SK-N-SH (cell line): ENCODE measurements around the gene RFPL4AL1. TPM values are rescaled to one million over a fixed set of nuclear protein-coding genes. Genes with fewer than 3 reads are reported as not detected.

Source experiments
- CTCF ChIA-PET: fragments of 300-600, 350-600 bp; formaldehyde crosslinking; extraction: SDS; loops from one replicate; lab custom pipeline; 2021; lab: Yijun Ruan, JAX
- POLR2A ChIA-PET: fragments of 350-600 bp; sonication (Branson Sonifier 250); formaldehyde crosslinking; extraction: SDS; loops from one replicate; lab custom pipeline; 2020; ENCODE audit warnings: antibody characterized with exemption, inconsistent platforms; lab: Yijun Ruan, JAX
- DNase-seq: peaks from one replicate; pipeline ENCODE4 v3.0.0; 2012
- H2AFZ ChIP-seq: fragments of 200-600 bp; sonication (generic); 2 replicates; pipeline ENCODE4 v1.8.1; 2016; ENCODE audit warnings: antibody characterized with exemption, mild to moderate bottlenecking, low read depth
- H3F3A ChIP-seq: fragments of 200-600 bp; sonication (generic); replicated peaks from 2 replicates; pipeline ENCODE3; 2016; ENCODE audit warnings: antibody characterized with exemption, mild to moderate bottlenecking; ENCODE audit not compliant: insufficient read depth
- H3K27ac ChIP-seq, 2 experiments: fragments of 200-500 bp in 1 of 2; fragments of 200-600 bp in 1 of 2; sonication (Bioruptor generic) in 1 of 2; sonication (generic), shearing (Covaris generic) in 1 of 2; 2 replicates each; pipeline versions ENCODE4 v1.5.1 to v1.6.1; 2014 to 2016; ENCODE audit warnings: low read depth in 2 of 2, inconsistent platforms in 1 of 2, low read length in 1 of 2, mild to moderate bottlenecking in 1 of 2, mixed read lengths in 1 of 2
- H3K27me3 ChIP-seq: fragments of 200-600 bp; sonication (generic), shearing (Covaris generic); 2 replicates; pipeline ENCODE4 v1.6.1; 2016; ENCODE audit warnings: mixed run types; ENCODE audit not compliant: insufficient read depth
- H3K36me3 ChIP-seq, 2 experiments: fragments of 200-500 bp in 1 of 2; fragments of 200-600 bp in 1 of 2; sonication (Bioruptor generic) in 1 of 2; sonication (generic) in 1 of 2; replicated peaks in 1 of 2; 2 replicates each; pipeline versions ENCODE3 to v1.5.1; 2014 to 2016; ENCODE audit warnings: low read length in 1 of 2, mild to moderate bottlenecking in 1 of 2; ENCODE audit not compliant: insufficient read depth in 2 of 2, control insufficient read depth in 1 of 2
- H3K4me1 ChIP-seq, 2 experiments: fragments of 200-500 bp in 1 of 2; fragments of 200-600 bp in 1 of 2; sonication (Bioruptor generic) in 1 of 2; sonication (generic), shearing (Covaris generic) in 1 of 2; 2 replicates each; pipeline versions ENCODE4 v1.5.1 to v1.6.1; 2014 to 2016; ENCODE audit warnings: low read depth in 1 of 2, low read length in 1 of 2, mixed run types in 1 of 2; ENCODE audit not compliant: insufficient read depth in 2 of 2, control insufficient read depth in 1 of 2
- H3K4me2 ChIP-seq: fragments of 200-600 bp; sonication (generic), shearing (Covaris generic); 2 replicates; pipeline ENCODE4 v1.6.1; 2017; ENCODE audit warnings: mixed run types
- H3K4me3 ChIP-seq, 2 experiments: fragments of 200-500 bp in 1 of 2; fragments of 200-600 bp in 1 of 2; sonication (Bioruptor generic) in 1 of 2; sonication (generic), shearing (Covaris generic) in 1 of 2; 2 replicates each; pipeline versions ENCODE4 v1.5.1 to v1.8.1; 2014 to 2016; ENCODE audit warnings: low read depth in 2 of 2, inconsistent platforms in 1 of 2, low read length in 1 of 2, mild to moderate bottlenecking in 1 of 2, mixed read lengths in 1 of 2, moderate library complexity in 1 of 2
- H3K79me2 ChIP-seq: fragments of 200-600 bp; sonication (generic); 2 replicates; pipeline ENCODE4 v1.8.1; 2017; ENCODE audit warnings: mild to moderate bottlenecking; ENCODE audit not compliant: insufficient read depth
- H3K9ac ChIP-seq: fragments of 200-600 bp; sonication (generic); 2 replicates; pipeline ENCODE4 v1.6.1; 2017; ENCODE audit warnings: mixed run types
- H3K9me2 ChIP-seq: fragments of 200-600 bp; sonication (generic); 2 replicates; pipeline ENCODE4 v1.6.1; 2017; ENCODE audit warnings: mixed run types
- H3K9me3 ChIP-seq: fragments of 200-600 bp; sonication (generic); 2 replicates; pipeline ENCODE4 v1.6.1; 2017; ENCODE audit warnings: mixed run types, mild to moderate bottlenecking, moderate library complexity
- H4K20me1 ChIP-seq: fragments of 200-600 bp; sonication (generic); 2 replicates; pipeline ENCODE4 v1.6.1; 2017; ENCODE audit warnings: mild to moderate bottlenecking, mixed run types; ENCODE audit not compliant: insufficient read depth
- ELF1 ChIP-seq: IDR thresholded peaks from 2 replicates; pipeline ENCODE4 v1.4.0; 2012
- EP300 ChIP-seq, 2 experiments: IDR thresholded peaks; 2 replicates each; pipeline versions ENCODE4 v1.4.0 to v1.6.1; 2012; ENCODE audit warnings: borderline replicate concordance in 1 of 2, low read depth in 1 of 2, low read length in 1 of 2
- EZH2phosphoT487 ChIP-seq: fragments of 200-600 bp; sonication (generic); IDR thresholded peaks from 2 replicates; pipeline ENCODE4 v1.6.1; 2017; ENCODE audit warnings: low read depth, mixed run types, mild to moderate bottlenecking, antibody characterized with exemption, moderate library complexity, borderline replicate concordance
- FOXJ3 ChIP-seq: sonication (generic); formaldehyde crosslinking; IDR thresholded peaks from 2 replicates; pipeline ENCODE4 v1.5.1; 2020; ENCODE audit warnings: mild to moderate bottlenecking, missing genetic modification reagents
- FOXM1 ChIP-seq: IDR thresholded peaks from 2 replicates; pipeline ENCODE4 v1.4.0; 2012; ENCODE audit warnings: low read depth, mild to moderate bottlenecking
- GATA2 ChIP-seq: sonication (generic); formaldehyde crosslinking; IDR thresholded peaks from 2 replicates; pipeline ENCODE4 v1.5.0; 2020; ENCODE audit warnings: mild to moderate bottlenecking, missing genetic modification reagents
- IRF3 ChIP-seq: fragments of 150-350 bp; IDR thresholded peaks from 2 replicates; pipeline ENCODE4 v1.6.1; 2016; ENCODE audit warnings: mild to moderate bottlenecking, low read depth, low read length
- MAX ChIP-seq: IDR thresholded peaks from 2 replicates; pipeline ENCODE4 v1.4.0; 2012; ENCODE audit warnings: low read depth
- MEF2A ChIP-seq: IDR thresholded peaks from 2 replicates; pipeline ENCODE4 v1.4.0; 2012; ENCODE audit warnings: low read depth, borderline replicate concordance
- NFIC ChIP-seq: IDR thresholded peaks from 2 replicates; pipeline ENCODE4 v1.4.0; 2012; ENCODE audit warnings: borderline replicate concordance
- NRF1 ChIP-seq: IDR thresholded peaks from 2 replicates; pipeline ENCODE4 v1.6.1; 2012; ENCODE audit warnings: low read depth, mild to moderate bottlenecking, low read length
- RAD21 ChIP-seq: IDR thresholded peaks from 2 replicates; pipeline ENCODE4 v1.6.1; 2012; ENCODE audit warnings: mild to moderate bottlenecking, low read length
- RCOR1 ChIP-seq: fragments of 150-350 bp; IDR thresholded peaks from 2 replicates; pipeline ENCODE4 v1.6.1; 2017; ENCODE audit warnings: antibody characterized with exemption, low read length
- REST ChIP-seq: IDR thresholded peaks from 2 replicates; pipeline ENCODE4 v1.6.1; 2012; ENCODE audit warnings: mild to moderate bottlenecking, low read depth, low read length, moderate library complexity
- RFX5 ChIP-seq: IDR thresholded peaks from 2 replicates; pipeline ENCODE4 v1.6.1; 2012; ENCODE audit warnings: mild to moderate bottlenecking, improper control_type of control experiment, low read length
- SIN3A ChIP-seq: IDR thresholded peaks from 2 replicates; pipeline ENCODE4 v1.6.1; 2012; ENCODE audit warnings: low read depth, mild to moderate bottlenecking, low read length, moderate library complexity, borderline replicate concordance
- SMC3 ChIP-seq: IDR thresholded peaks from 2 replicates; pipeline ENCODE4 v1.6.1; 2012; ENCODE audit warnings: low read depth, low read length, improper control_type of control experiment
- TCF12 ChIP-seq: IDR thresholded peaks from 2 replicates; pipeline ENCODE4 v1.4.0; 2012
- USF1 ChIP-seq: IDR thresholded peaks from 2 replicates; pipeline ENCODE4 v1.4.0; 2012; ENCODE audit warnings: low read depth, borderline replicate concordance
- YY1 ChIP-seq: IDR thresholded peaks from 2 replicates; pipeline ENCODE4 v1.4.0; 2012; ENCODE audit warnings: low read depth, mild to moderate bottlenecking
- WGBS: methylation state at CpG from one replicate; pipeline ENCODE4 v1.1.6; 2017; ENCODE audit warnings: low lambda C conversion rate; 5-methylcytosine and 5-hydroxymethylcytosine counted together
- polyA plus RNA-seq, 3 experiments: library from polyadenylated mRNA; depleted of rRNA; stranded (reverse); fragments of >200 nt; gene quantifications; 2 replicates each; pipeline ENCODE4 v1.2.3, GENCODE V29; 2012

RFPL4AL1 gene
- polyA plus RNA-seq, 1 of the 3 experiments (the other 2 are of a cell fraction): not detected

- TF ChIP-seq EZH2phosphoT487: no peak
- no peak for TF ChIP-seq ELF1
- TF ChIP-seq RAD21: peak; percentile 49
- TF ChIP-seq RFX5: no peak
These were observed 40.6 kb downstream of the RFPL4AL1 start (continued) for GRCh38 chr19:55809381-55810058.

- H3K4me3 ChIP-seq: no peak overlapping the region
- ChIA-PET CTCF (interaction anchor here (0.7 to 3.0 kb wide), 2 partner anchors 11 to 112 kb away, joined by 3 to 11 read pairs; no protein-coding TSS in a partner anchor), POLR2A (no interaction called here)
- H4K20me1 ChIP-seq: no peaks in the 10 kb centered on the region
- 0% methylated on average over 3 of the region's 3 CpGs for WGBS
- H3K9me2 ChIP-seq: no peaks in the 10 kb centered on the region
- DNase-seq: no peak
- no peak for TF ChIP-seq FOXJ3
- TF ChIP-seq ELF1: no peak
- TF ChIP-seq MAX: no peak
- TF ChIP-seq YY1: no peak
- TF ChIP-seq MEF2A: no peak
- no peak for TF ChIP-seq NFIC
- TF ChIP-seq USF1: no peak
- no peak for TF ChIP-seq FOXM1
- TF ChIP-seq TCF12: no peak
- no peak for TF ChIP-seq RCOR1
- no peak for TF ChIP-seq SMC3
- no peak for TF ChIP-seq IRF3
- TF ChIP-seq EP300 (IDR thresholded peaks at IDR 0.05; ENCODE audit: borderline replicate concordance in 1 of 2, low read depth in 1 of 2, low read length in 1 of 2): no peak
- no peak for TF ChIP-seq SIN3A
- no peak for TF ChIP-seq GATA2 (CRISPR knock-in tag)
- TF ChIP-seq REST: no peak
- TF ChIP-seq NRF1: no peak
- H3F3A ChIP-seq: no peaks in the 10 kb centered on the region
- no peaks in the 10 kb centered on the region; a peak in 1 of 4 replicates for H3K4me1 ChIP-seq
- H3K36me3 ChIP-seq: no peaks in the 10 kb centered on the region
- no peaks in the 10 kb centered on the region for H3K79me2 ChIP-seq
- H3K4me2 ChIP-seq: no peak overlapping the region
- H3K27ac ChIP-seq: no peak overlapping the region
- no peaks in the 10 kb centered on the region for H3K9me3 ChIP-seq
- no peak overlapping the region for H2AFZ ChIP-seq
- H3K9ac ChIP-seq: no peak overlapping the region
- peaks cover 5% of the 10 kb centered on the region; the same call in 1 of the 2 replicates for H3K27me3 ChIP-seq
These were observed 42.4 kb downstream of the RFPL4AL1 start for GRCh38 chr19:55811340-55811739.
